Fibroblast of mammary gland (primary cell): ENCODE measurements around the gene IPO11.
"Not testable (repeated sequence)": the region's sequence is repeated elsewhere in the genome, so short reads cannot be mapped to it uniquely, and the experiment has no call there.

Source experiments
- DNase-seq: peaks from one replicate; pipeline ENCODE4 v3.0.0-alpha.2; 2010; ENCODE audit warnings: low read depth
- H3K4me3 ChIP-seq: 2 replicates; pipeline ENCODE4 v1.5.1; 2011; ENCODE audit warnings: low read depth, mild to moderate bottlenecking, low read length, moderate library complexity; ENCODE audit not compliant: control insufficient read depth
- CTCF ChIP-seq: conservative IDR thresholded peaks from 2 replicates; pipeline ENCODE4 v1.5.1; 2011; ENCODE audit warnings: low read depth, low read length, inconsistent platforms; ENCODE audit not compliant: control insufficient read depth, insufficient read depth

Gene IPO11

GRCh38 chr5:62623271-62623670 lies 210.7 kb downstream of the IPO11 start:
- no peak for TF ChIP-seq CTCF
- no peak overlapping the region for H3K4me3 ChIP-seq
- DNase-seq, result no peak

DNA sequence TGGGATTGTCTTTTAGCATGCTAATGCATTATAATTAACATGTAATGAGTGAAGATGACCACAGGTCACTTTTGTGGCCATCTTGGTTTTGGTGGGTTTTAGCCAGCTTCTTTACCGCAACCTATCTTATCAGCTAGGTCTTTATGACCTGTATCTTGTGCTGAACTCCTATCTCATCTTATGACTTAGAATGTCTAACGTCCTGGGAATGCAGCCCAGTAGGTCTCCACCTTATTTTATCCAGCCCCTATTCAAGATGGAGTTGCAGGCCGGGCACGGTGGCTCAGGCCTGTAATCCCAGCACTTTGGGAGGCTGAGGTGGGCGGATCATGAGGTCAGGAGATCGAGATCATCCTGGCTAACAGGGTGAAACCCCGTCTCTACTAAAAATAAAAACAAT lies 211.9 kb downstream of the IPO11 start:
- H3K4me3 ChIP-seq, DNase-seq: not testable (repeated sequence)

- no peak for DNase-seq
- no peak overlapping the region for H3K4me3 ChIP-seq
- TF ChIP-seq CTCF, result no peak
Measured at GRCh38 chr5:62626534-62626933, 214.0 kb downstream of the IPO11 start.

DNA sequence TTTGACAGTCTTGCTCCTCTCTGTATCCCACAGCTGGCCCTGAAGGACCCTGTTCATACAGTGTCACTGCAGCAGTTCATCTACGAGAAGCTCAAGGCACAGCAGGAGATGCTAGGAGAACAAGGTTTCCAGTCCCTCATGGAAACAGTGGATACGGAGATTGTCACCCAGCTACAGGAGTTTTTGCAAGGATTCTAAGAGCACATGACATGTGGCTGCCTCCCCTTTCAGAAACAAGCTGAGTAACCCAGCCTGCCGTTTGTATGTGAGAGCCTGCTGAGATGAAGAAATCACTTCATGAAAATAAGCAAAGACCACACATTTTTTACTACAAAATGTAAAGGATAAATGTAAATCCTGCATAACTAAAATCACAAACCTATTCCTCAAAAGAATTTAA lies 214.6 kb downstream of the IPO11 start:
- DNase-seq, result no peak
- TF ChIP-seq CTCF, result no peak
- no peak overlapping the region for H3K4me3 ChIP-seq

DNA sequence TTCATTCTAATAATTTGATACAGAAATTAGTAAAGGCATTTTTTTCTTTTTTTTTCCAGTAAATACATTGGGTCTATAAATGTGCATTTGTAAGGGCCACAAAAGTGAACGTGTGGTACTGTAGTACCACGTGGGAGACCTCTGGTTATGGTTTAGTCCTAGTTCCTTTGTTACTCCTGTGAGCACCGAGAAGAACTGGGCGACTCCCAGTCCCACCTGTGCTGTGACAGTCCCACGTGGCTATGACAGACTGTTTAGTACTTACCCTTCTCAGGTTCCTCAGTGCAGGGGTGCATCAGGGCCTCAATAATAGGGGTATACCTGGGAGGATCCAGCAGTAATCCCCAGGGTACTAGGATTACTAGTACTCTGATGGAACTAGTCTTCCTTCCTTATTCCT lies 215.3 kb downstream of the IPO11 start:
- H3K4me3 ChIP-seq, result no peak overlapping the region
- no peak for TF ChIP-seq CTCF
- no peak for DNase-seq

- TF ChIP-seq CTCF, result no peak
Measured at GRCh38 chr5:62631909-62632580, 219.5 kb downstream of the IPO11 start.

GRCh38 chr5:62633243-62633642 lies 220.7 kb downstream of the IPO11 start:
- H3K4me3 ChIP-seq, result no peak overlapping the region
- DNase-seq, result no peak
- no peak for TF ChIP-seq CTCF

More at GRCh38 chr5:62631909-62632580, 219.5 kb downstream of the IPO11 start:
- peak; percentile 8 for DNase-seq
- no peak overlapping the region for H3K4me3 ChIP-seq
